ENCODE data around the gene COL19A1.

The COL19A1 gene

GRCh38 chr6:70060680-70061079 lies 194.3 kb downstream of the COL19A1 start:
- DNase-seq (ENCODE audit: low read depth), result no peak

- no peak for DNase-seq (ENCODE audit: low read depth)
Observed at GRCh38 chr6:70061546-70061945, 195.2 kb downstream of the COL19A1 start.

- no peak for DNase-seq (ENCODE audit: low read depth)
Observed at GRCh38 chr6:70062010-70062409, 195.7 kb downstream of the COL19A1 start.

DNA sequence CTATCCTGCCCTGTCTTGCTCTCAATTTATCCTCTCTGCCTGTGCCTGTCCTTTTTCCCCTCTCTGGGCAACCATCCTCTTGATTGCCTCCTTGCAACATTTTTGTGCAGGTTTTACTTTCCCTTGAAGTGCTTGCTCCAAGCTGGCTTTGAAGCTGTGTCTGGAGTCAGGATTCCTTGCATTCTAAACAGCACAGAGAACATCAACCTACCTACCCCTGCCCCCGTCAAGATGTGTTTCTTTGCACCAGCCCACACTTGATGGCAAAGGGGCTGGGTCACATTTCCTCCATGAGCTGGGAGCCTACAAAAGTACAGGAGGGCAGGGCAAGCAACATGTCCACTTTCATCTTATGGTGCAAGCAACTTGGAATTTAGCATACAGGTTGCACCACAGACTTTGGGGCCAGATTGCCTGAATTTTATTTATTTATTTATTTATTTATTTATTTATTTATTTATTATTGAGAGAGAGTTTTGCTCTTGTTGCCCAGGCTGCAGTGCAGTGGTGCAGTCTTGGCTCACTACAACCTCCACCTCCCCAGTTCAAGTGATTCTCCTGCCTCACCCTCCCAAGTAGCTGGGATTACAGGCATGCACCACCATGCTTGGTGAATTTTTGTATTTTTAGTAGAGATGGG lies 206.3 kb downstream of the COL19A1 start:
- no peak for DNase-seq (ENCODE audit: low read depth)

DNA sequence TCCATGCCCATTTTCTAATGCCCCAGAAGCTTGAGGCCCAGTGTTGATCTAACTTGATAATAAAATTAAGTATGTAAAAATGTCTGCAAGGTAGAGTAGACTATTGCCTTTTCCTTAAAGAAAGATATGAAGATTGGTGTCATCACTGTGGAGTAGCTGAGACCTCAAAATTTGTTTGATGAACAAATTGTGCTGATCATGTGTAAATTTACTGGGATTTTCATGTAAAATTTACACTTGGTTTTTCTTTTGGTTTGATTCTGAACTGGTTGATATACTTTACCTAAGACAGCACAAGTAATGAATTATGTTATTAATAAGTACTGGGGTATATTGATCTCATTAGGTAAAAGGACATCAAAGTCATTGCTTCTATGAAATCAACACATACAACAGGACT lies 207.3 kb downstream of the COL19A1 start:
- no peak for DNase-seq (ENCODE audit: low read depth)

- DNase-seq (ENCODE audit: low read depth), result no peak
Observed at GRCh38 chr6:70079241-70079640, 212.9 kb downstream of the COL19A1 start.

DNA sequence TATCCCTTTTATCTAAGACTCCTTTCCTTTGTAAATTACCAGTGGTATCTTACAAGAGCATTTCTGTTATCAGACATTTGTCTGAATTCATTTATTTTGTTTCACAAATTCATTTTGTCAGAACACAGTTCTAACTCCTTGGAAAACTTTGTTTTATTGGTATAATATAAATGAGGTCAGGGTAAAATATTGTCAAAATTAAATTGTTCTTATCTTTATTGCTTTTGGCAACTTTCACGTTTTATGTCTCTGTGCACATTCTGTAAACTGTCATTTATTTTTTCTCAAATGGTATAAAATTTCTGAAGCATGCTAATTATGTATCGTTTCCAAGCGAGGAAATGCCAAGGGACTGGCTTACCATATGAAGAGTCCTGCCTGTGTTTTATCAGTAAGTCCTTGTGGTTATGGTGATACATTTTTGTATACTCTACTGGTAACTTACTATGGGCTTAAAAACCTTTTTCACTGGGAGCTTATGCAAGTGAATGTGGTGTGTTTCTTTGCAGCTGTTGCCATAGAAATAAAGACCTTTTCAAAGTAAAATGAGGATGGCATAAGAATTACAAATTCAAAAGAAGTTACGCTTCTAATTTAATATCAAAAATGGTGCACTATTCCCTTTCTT lies 214.2 kb downstream of the COL19A1 start:
- no peak for DNase-seq (ENCODE audit: low read depth)

DNA sequence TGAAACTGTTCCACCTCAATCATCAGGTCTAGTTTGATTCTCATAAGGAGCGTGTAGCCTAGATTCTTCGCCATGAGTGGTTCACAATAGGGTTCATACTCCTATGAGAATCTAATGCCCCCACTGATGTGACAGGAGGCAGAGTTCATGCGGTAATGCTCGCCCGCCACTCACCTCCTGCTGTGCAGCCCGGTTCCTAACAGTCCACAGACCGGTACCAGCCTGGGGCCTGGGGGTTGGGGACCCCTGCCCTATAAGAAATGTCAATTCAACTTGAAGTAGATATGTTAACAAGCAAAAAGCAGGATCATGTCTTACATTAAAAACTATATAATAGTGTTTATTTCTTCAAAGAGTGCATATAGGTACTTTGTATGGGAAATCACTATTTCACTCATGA lies 216.5 kb downstream of the COL19A1 start:
- DNase-seq (ENCODE audit: low read depth), result no peak

GRCh38 chr6:70086806-70087205 lies 220.4 kb downstream of the COL19A1 start:
- no peak for DNase-seq (ENCODE audit: low read depth)

- DNase-seq (ENCODE audit: low read depth), result no peak
Observed at GRCh38 chr6:70094156-70094555, 227.8 kb downstream of the COL19A1 start.

DNA sequence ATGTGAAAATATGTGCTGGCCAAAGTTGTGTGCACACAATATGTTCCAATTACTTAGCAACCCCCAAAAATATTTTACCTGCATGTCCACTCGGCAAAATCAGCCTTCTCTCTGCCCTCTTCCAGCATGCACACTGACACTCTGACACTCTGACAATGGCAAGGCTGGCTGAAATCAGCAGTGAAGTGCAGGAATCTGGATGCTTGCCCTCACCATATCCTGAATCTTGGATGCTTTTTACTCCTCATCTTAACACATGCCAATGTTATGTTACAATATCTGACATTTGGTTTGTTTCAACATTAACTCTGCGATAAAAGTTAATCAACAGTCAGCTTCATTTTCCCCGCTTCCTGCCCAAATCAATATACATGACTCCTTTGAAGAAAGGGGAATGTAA lies 233.4 kb downstream of the COL19A1 start:
- no peak for DNase-seq (ENCODE audit: low read depth)

DNA sequence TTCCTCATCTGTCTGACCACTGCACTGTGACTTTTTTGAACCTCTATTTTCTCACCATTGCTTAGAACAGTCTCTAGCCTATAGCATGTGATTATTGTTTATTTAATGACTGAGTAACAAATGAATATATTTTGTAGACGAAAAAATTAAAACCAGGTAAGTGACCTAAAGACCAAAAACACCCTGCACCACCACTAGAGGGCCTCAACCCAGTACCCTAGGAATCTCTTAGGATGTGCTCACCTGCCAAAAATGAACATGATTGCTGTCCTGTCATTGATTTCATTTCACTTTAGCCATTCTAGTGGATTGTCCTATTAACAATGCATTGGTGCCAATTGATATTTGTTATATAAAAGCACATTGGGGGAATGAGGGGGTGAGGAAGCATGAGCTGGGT lies 237.4 kb downstream of the COL19A1 start:
- no peak for DNase-seq (ENCODE audit: low read depth)

DNA sequence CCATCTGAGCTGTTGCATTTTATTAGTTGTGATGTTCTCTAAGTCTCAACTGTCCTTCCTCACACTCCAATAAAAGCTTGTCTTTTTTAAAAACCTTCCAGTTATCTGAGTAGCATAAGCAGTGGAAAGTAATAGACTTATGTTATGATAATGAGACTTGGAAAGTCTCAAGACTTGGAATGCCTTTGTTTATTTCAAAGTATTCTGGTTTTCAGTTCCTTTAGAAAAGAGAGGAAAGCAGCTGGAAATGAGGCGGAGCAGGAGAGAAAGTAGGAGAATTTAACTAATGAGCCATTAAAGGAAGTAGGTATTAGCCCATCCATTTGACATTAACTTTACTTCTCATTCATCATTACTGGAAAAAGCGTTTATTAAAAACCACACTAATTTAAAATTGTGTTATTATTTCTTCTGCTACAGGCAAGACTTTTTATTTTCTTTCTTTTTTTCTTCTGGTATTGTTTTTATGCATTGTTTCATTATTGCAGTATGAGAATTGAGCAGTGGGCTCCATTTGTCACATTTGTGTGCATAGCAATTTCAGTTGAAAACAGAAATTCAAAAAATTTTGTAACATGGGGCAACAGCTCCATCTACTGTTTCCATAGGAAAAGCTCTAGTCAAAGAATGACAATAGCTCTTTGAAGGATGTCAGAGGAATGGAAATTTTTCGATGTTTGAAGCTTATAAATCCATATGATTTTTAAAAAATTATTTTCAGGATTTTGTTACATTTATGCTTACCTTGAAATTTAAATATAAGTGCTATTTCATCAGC lies 241.7 kb downstream of the COL19A1 start:
- peak; percentile 18 for DNase-seq (ENCODE audit: low read depth)

GRCh38 chr6:70110126-70111022 lies 244.0 kb downstream of the COL19A1 start:
- no peak for DNase-seq (ENCODE audit: low read depth)

- DNase-seq (ENCODE audit: low read depth), result no peak
Observed at GRCh38 chr6:70111737-70112136, 245.4 kb downstream of the COL19A1 start.

DNA sequence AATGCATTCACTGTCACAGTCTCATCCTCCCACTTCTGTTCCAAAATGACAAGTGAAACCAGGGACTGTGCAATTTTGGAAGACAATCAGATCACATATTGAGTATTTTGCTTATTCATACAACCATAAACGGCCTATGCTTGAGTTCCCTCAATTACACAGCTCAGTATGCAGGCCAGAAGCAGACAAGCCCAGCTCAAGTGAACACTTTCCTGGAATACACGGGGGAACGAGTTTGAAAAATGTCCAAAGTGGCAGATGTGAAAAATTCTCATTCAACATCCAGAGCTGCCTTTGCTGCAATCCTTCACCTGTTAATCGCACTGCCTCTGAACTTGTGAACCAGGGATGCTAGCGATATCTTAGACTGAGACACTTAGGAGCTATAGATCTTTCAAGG lies 246.4 kb downstream of the COL19A1 start:
- DNase-seq (ENCODE audit: low read depth), result no peak

DNA sequence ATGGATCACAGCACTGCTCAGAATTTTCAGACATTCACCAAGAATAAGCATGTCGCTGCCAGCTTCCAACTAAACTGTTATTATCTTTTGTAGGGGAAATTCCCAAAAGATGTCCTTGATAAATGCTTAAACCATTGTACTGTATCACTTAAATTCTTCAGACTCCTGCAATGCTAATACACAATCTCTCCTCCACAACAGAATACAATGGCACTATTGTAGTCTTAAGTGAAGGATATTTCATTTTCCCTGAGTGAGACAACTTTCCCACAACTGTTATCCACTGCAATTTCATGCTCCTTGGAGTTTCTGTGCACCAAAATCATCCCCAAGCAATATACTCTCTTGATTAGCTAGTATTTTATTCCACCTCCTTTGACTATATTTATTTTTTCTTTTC lies 246.8 kb downstream of the COL19A1 start:
- no peak for DNase-seq (ENCODE audit: low read depth)

DNA sequence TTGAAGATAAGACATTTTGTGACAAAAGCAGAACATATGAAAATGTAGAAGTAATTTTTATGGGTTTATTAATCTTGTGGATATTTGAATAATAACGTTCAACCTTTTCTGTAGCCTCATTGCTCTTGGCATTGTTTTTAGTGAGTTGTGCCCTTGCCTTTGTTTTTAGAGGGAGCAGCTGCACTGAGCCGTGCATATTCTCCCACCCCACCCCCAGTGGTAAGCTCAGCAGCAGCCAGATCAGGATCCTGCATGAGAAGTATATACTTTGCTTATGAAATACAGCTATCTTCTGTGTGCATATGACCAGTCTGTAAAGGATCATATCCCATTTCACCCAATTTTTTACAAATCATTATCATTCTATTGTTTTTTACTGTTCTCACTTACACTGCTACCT lies 252.3 kb downstream of the COL19A1 start:
- no peak for DNase-seq (ENCODE audit: low read depth)

GRCh38 chr6:70119218-70119835 lies 253.0 kb downstream of the COL19A1 start:
- no peak for DNase-seq (ENCODE audit: low read depth)

DNA sequence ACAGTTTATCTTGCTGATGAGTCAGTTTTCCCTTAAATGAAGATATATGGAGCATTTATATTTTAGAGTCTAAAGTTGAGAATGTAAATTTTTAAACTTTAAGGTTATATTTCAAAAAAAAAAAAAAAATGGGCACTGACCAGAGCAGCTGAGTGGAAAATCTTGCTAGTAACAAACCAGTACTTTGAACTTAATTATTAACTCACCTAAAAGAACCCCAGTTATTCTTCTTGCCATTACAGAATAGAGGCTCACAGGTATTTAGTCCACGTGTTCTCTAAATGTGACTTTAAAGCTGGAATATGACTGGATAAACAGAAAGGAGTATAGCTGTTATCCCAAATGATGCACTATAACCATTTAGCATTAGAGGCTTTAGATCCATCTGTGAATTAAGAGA lies 258.1 kb downstream of the COL19A1 start:
- DNase-seq (ENCODE audit: low read depth), result no peak

DNA sequence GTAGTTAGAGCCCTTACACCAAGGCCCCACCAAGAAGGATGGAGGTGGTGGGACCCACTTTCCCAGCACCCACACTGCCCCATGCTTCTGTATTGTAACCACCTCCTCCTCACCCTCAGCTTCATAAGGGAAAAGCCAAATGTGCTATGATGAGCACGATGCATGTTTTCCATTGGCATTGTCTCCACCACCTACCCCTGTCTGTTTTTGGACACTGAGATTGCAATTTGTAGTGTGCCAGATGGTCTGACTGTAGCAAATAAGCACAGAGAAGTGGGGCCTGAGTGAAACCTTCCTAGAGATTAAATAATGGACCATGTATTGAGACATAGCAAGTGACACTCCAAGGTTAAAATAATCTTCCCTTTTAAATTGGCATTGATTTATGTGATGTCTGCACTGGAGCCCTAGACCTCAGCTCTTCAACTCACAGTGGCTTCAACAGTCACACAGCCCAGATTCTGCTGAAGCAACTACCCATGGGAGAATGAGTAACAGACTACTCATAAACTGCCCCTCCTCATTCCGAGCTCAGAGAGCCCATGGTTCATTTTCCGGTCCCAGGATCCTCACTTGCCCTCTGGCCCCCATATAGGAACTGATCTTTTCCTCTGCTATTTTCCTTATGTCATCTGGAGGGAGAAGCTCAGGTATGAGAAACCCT lies 258.7 kb downstream of the COL19A1 start:
- DNase-seq (ENCODE audit: low read depth), result peak; percentile 16

Measured in fibroblast of the conjunctiva (primary cell).